A673 (cell line): ENCODE measurements around the gene HGF.

Experiments used
- CTCF ChIP-seq: fragments of 300-800, 200-600 bp; sonication (generic); conservative IDR thresholded peaks from 2 replicates; pipeline ENCODE4 v1.5.1; 2017; ENCODE audit warnings: low read depth, mild to moderate bottlenecking, antibody characterized with exemption, low read length, moderate library complexity, mixed read lengths
- EZH2 ChIP-seq: fragments of 200-600 bp; sonication (generic); IDR thresholded peaks from 2 replicates; pipeline ENCODE4 v1.6.1; 2017; ENCODE audit warnings: borderline replicate concordance, low read depth, mild to moderate bottlenecking, mixed read lengths, antibody characterized with exemption, low read length; ENCODE audit not compliant: poor library complexity, severe bottlenecking

- TF ChIP-seq CTCF (no peak), EZH2 (no peak)
Observed at GRCh38 chr7:81714306-81714705, 55.5 kb downstream of the HGF start.
